Measurements from ENCODE around the gene PGBD2.
"Not testable (repeated sequence)": the region's sequence is repeated elsewhere in the genome, so short reads cannot be mapped to it uniquely, and the experiment has no call there.

The PGBD2 gene

DNA sequence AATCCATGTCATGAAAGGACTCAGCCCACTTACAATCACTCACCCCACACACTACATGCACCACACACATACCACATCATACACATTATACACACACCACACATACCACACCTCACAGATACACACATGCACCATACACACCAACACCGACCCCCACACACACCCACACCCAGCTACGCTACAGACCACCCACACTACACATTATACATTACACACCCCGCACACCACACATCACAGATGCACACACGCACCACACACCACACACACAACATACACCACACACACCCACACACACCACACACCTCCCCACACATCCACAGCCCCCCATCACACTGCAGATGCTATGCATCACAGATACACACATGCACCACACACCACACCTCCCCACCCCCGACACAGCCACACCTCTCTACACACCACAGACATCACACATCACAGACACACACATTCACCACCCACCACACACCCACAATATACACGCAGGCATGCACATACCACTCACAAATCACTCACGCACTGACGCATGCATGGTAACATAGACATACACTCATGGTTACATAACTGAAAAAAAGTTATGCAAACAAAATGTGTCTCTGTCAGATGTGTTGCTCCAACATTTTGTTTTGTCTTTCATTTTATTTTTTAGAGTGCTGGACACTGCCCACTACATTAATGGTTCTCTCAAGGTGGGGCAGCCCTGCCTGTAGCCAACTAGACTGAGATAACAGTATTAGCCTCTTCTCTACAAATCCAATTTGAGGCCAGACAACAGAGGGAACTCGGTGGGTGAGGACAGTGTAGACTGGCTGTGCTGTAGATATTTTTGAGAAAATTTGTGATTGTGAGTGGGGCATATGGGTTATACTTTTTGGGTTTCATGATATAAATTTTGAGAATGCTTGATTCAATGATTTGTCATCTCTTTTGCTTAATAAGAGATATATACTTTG, 15.2 kb upstream of the PGBD2 start:
- DNase-seq: no peak

DNA sequence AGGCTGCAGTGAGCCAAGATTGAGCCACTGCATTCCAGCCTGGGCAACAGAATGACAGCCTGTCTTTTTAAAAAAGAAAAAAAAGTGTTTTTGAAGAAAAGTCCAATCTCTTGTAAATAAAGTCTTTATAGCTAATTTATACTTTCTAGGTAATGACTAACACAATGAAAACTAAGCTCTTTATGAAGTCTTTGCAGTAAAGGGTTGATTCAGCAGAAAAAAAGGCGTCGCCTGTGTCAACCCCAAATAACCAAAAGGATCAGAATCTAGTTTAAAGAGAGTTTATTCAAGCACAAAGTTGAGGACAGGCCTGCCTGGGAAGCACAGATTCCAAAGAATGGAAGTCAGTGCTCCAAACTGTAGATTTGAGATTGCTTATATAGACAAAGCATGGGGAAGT, 14.3 kb upstream of the PGBD2 start:
- no peak for DNase-seq

DNA sequence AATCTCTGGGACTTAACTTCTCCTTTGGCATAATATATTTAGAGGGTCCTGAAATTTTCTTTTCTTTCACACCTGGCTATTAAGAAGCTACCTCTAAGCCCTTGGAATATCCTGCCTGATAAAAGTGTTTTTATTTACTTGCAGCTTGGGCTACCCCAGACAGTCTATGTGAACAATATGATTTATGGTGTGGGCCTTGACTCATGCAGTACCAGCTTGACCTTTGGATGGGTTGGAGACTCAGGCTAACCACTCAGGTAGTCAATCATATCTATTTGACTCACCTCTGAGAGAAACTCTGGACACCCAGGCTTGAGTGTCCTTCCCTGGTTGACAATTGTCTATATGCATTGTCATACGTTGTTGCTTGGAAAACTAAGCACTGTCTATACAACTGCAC, 13.4 kb upstream of the PGBD2 start:
- no peak for DNase-seq

DNA sequence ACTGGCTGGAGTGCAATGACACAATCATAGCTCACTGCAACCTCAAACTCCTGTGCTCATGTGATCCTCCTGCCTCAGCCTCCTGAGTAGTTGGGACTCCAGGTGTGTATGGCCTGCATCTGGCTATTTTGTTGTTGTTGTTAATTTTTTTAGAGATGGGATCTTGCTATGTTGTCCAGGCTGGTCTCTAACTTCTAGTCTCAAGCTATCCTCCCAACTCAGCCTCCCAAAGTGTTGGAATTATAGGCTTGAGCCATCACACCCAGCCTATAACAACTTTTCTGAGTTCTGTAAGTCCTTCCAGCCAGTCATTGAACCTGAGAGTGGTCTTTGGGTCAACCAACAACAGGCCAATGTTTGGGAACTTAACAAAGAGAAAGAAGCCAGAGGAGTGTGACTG, 11.2 kb upstream of the PGBD2 start:
- no peak for DNase-seq

DNA sequence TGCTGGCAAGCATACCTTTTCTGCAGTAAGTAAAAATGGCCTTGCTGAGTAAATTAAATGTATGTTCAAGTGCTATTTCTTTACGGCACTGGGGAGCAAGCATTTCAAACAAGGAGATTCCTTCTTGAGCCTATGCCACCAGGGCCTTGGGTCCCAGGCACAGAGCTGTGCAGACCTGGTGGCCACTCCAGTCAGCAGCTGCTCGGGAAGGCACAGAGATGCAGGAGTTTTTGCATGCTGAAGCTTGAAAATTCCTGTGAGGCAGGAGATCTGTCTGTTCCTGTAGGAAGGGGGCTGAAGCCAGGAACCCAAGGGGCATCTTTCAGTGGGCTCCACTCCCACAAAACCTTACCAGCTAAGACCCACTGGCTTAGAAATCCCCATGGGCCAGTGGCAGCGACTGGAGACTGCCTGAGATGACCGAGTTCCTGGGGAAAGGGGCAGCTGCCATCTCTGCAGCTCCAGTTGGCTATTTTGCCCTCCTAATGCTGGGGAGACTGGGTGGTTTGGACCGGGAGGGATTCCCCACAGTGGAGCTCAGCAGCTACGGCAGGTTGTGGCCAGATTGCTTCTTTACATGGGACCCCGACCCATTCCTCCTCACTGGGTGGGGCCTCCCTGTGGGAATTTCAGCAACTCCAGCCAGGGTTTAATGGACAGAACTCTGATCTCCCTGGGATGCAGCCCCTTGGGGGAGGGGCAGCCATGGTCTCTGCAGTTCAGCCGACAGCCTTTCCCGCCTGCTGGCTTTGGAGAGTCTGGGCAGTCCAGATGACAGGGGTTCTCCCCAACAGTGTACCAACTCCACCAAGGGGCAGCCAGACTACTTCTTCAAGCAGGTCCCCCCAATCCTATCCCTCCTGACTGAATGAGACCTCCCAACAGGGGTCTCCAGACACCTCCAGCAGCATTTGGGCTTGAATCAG, 8.4 kb upstream of the PGBD2 start:
- no peak for DNase-seq

DNA sequence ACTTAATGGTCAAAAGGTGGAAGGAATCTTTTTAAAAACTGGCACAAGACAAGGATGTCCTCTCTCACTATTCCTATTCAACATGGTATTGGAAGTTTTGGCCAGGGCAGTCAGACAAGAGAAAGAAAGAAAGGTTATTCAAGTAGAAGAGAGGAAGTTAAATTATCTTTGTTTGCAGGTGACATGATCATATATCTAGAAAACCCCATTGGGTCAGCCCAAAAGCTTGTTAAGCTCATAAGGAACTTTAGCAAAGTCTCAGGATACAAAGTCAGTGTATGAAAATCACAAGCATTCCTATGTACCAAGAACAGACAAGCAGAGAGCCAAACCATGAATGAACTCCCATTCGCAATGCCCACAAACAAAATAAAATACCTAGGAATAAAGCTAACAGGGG, 5.4 kb upstream of the PGBD2 start:
- no peak for DNase-seq

DNA sequence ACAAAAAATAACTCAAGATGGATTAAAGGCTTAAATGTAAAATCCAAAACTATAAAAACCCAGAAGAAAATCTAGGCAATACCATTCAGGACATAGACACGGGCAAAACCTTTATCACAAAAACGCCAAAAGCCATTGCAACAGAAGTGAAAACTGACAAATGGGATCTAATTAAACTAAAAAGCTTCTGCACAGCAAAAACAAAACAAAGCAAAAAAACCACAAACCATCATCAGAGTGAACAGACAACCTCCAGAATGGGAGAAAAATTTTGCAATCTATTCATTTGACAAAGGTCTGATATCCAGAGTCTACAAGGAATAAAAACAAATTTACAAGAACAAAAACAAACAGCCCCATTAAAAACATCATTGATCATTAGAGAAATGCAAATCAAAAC, 4.5 kb upstream of the PGBD2 start:
- DNase-seq: no peak

DNA sequence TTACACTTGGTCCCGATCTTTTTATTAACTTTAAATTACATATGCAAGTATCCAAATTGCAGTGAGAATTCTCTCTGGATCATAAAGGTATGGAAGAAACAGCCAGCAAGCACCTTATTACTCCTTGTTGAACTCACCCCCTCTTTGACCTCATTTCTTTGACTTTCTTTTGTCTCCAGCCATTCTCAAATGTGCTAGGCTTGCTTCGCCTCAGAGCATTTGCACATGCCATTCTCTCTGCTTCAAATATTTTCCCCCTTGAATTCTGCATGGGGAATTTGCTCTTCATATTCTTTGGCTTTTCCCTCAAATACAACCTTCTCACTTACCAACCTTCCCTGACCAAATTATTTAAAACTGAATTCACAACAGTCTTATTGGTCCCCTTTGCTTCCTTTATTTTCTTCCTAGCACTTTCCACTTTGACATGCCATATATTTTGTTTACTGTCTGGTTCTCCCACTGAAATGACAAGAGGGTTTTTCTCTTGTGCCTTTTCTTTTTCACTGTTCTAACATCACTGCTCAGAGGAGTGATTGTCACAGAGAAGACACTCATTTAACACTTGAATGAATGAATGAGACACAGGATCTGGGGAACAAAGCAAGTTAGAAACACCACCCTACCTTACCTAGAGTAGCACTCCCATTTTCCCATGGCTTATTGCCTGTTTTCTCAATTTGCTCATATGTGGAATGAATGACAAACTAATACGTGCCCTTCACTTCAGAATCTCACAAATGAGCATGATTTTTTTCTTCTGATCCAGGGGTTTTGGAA, 1.4 kb upstream of the PGBD2 start:
- no peak for DNase-seq

DNA sequence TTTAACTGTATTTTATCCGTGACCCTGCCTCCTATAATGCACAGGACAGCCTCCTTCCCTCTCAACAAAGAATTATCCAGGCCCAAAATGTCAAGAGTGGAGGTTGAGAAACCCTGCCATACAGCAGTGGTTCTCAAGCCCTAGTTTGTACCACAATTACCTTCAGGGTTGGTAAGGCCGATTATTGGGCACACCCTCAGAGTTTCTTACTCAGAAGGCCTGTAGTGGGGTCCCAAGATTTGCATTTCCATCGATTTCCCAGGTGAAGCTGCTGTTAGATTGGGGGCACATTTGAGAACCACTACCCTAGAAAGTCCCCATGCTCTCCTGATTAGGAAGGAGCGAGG, 400 bp upstream of the PGBD2 start:
- DNase-seq: no peak

DNA sequence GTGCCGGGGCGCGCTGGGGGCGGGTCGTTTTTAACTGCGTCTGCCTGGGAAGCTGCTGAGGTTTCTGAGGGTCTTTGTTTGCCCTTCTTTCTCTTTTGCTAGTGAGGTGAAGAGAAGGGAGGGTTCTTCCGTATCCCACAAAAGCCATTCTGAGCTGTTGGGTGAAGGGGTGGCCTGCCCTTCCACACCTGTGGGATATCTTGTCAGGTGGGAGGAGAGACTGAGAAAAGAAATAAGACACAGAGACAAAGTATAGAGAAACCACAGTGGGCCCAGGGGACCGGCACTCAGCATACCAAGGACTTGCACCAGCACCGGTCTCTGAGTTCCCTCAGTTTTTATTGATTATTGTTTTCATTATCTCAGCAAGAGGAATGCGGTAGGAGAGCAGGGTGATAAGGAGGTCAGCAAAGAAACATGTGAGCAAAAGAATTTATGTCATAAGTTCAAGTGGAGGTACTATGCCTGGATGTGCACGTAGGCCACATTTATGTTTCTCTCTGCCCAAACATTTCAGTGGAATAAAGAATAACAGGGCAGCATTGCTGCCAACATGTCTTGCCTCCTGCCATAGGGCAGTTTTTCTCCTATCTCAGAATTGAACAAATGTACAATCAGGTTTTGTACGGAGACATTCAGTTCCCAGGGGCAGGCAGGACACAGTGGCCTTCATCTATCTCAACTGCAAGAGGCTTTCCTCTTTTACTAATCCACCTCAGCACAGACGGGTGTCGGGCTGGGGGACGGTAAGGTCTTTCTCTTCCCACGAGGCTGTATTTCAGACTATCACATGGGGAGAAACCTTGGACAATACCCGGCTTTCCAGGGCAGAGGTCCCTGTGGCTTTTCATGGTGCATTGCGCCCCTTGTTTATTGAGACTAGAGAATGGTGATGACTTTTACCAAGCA, 972 bp downstream of the PGBD2 start:
- no peak for DNase-seq

DNA sequence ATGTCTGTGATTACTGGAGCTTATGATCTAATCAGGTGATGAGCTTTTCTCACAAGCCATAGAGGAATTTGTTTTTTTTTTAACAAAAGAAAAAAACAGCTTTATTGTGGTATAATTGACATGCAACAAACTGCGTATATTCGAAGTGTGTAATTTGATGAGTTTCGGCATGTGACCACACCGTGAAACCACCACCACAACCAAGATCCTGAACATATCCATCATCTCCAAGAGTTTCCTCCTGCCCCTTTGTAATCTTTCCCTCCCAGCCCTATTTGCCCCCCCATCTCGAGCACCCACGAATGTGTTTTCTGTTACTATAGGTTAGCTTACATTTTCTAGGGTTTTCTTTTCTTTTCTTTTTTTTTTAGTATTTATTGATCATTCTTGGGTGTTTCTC, 4.7 kb downstream of the PGBD2 start:
- DNase-seq: no peak

DNA sequence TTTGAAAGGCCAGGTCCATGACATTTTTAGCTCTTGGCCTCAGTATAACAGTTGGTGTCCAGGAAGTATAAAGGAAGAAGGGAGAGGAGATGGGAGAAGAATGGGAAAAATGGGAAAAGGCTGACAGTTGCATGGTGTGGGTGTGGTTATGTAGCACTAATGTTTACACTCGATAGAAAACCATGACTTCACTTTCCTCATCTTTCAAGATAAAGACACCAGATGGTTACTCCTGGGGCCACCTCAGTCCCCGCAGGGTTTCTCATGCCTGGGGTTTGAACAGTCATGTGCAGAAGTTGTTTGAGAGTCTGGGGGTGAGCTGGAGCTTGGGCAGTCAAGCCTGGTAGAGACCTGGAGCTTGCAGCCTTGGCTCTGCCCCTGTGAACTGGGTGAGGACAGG, 7.9 kb downstream of the PGBD2 start:
- DNase-seq: no peak

DNA sequence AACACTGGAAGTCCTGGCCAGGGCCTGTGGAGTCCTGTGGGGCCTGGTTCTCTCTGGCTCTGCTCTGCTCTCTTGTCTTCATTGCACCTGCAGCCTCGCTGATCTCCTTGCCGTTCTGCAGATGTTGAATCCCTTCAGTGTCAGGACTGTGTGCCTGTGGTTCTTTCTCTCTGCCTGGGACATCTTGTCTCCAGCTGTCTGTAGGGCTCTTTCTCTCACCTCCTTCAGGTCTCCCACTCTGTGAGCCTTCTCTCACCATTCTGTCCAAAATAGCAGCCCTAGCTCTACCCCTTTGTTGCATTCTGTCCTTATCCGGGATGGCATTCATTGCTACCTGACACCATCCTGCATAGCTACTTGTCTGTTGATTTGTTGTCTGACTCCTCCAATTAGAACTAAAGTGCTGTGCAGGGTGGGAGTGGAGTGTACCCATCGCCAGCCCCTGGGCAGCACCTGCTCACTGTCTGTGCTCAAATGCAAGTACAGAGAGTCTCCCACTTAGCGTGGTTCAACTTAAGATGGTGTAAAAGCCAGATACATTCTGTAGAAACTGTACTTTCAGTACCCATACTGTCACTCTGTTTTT, 8.9 kb downstream of the PGBD2 start:
- DNase-seq: peak; percentile 82

DNA sequence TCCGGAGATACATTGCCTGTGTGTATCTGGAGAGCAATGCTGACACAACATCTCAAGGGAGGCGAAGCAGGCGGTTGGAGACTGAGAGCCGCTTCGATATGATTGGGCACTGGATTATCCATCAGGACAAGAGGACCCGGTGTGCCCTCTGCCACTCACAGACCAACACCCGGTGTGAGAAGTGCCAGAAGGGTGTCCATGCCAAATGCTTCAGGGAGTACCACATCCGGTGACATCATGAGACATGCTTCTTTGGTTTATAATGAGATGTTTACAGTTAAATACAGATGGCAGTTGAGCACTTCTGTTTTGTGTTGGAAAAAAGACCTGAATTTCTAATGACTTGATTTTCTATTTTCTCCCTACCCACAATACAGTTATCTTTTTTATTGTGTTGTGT, 12.1 kb downstream of the PGBD2 start:
- DNase-seq: peak; percentile 97

DNA sequence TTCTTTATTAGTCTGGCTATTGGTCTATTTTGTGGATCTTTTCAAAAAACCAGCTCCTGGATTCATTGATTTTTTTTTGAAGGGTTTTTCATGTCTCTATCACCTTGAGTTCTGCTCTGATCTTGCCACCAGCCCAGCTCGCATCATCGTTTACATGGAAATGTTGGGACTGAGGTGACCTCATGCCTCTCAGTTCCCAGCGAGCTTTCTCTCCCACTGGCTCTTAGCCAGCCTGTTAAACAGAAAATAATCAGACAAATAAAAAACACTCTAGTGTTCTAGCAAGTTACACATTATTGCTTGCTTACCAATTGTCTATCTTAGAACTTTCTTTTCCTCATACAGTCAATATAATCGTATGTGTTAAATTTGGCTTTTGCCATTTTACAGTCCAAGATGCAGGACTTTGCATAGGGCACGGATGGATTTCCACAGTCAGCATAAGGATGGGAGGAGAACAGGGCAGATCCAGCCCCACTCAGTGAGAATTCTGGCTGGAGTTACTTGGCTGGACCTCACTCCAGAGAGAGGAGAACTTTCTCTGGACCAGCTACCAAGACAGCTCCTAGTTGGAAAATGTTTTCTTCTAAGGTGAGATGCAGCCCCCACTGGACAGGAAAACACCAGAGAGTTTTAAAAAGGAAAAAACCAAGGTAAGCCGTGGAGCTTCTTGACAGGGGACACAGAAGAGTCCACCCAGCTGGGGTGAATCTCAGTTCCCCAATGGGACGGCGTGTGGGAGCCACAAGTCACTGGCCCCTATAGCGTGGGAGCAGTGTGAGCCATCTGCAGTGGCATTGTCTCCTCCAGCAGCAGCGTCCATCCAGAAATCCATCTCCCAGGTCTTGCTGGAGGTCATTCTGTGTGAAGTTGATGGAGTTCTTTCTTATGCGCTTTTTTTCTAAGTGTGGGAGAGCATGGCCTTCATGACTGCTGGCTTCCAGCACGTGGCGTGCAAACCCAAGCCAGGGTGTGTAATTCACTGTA, 17.6 kb downstream of the PGBD2 start:
- DNase-seq: peak; percentile 52

DNA sequence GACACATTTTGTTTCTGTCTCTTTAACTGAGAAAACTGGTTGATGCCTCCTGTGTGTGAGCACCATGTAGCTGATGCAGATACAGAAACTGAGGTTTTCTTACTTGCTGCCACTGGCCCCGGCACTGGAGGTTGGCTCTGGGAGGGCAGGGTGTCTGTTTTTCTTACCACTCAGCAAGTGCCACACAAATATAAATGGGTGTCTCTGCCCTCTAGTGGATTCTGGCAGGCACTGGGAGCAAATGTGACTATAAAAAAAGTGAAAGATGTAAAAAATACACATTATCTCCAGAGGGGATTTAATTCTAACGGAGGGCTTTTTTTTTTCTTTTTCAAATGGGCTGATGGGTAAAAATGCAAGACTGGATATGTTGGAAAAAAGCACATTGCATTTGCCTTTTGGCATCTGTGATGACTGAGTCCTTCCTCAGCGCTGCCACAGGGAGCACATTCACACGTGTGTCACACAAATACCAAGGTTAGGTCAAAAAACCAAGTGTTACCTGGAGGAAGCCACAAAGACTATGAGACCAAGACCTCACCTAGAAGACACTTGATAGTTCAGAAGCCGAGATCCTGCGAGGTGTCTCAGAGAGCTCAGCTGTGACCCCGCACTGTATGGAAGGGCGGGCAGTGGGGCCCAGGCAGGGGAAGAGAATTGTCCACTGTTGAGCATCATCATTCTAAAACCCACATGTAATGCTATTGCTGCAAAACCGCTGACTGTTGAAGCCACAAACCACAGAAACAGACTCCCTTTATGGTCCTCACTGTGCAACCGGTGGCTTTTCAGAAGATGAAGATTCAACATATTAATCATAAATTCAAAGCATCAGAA, 18.9 kb downstream of the PGBD2 start:
- peak; percentile 54 for DNase-seq

DNA sequence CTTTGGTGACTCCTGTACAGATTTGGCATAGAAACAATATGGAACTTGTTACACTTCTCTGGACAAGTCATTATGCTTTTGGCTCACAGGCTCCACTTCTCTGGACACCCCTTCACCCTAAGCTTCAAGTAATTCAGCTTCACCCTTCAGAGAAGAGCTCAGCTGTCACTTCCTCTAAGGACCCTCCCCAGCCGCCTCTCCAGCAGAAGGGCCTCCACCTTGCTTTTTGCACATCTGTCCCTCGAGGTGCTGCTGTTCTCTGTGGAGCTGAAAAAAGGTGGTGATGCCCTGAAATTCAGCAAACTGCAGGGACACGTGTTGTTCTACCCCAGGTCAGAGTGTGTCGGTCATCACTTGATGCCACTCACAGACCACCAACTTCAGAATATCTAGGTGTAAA, 19.8 kb downstream of the PGBD2 start:
- DNase-seq: not testable (repeated sequence)

DNA sequence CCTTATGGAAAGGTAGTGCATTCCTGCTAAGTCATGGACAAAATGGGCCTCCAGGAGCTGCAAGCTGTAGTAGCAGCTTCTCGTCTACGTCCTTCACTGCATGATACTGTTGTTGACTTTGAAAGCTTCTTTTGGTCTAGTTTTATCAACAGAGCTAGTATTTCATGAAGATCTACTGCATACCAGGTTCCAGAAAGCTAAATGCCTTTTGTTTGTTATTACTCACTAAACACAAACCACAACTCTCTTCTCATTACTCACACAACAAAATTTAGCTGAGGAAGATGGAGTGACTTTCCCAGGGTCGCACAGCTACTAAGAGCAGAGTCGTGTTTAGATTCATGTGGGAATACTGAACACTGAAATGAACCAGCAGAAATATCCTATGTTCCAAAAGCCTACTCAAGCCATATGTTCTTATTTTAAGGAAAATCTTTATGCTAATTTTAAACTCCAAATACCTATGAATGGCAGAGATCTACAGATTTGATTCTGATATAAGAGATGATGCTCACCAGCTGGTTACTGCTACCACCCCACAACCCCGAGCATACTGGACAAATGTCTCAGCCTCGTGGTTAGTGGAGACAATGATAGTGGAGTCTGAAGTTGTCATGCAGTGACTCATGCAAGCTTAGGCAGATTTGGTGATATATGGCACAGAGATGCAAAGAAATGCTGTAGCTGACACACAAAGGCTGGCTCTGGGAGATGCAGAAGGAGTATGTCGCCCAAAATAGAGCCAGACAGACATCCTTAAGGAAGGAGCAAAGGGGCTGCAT, 20.6 kb downstream of the PGBD2 start:
- no peak for DNase-seq

DNA sequence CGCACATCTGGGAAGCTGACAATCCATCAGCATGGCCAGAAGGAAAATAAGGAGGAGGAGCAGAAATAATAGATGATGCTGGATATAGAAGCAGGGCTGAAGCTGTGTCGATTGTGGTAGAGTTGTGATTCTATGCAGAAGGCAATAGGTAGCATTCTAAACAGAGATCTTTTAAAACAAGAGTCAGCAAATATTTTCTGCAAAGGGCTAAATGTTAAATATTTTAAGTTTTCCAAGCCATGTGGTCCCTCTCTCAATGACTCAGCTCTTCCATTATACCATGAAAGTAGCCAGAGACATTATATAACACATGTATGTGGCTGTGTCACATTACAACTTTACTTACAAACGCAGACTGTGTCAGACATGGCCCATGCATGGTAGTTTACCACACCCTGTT, 21.2 kb downstream of the PGBD2 start:
- not testable (repeated sequence) for DNase-seq
